A549 (cell line): ENCODE data around the gene FAM20B. TPM values are rescaled to one million over a fixed set of nuclear protein-coding genes. Genes with fewer than 3 reads are reported as not detected.
"Not testable (repeated sequence)": the region's sequence is repeated elsewhere in the genome, so short reads cannot be mapped to it uniquely, and the experiment has no call there.

Source experiments
- ATAC-seq, 2 experiments: fragments of 200-7000 bp in 1 of 2; fragments of >200 bp in 1 of 2; cut with Nextera tagmentation in 1 of 2; cut with Tn5 transposase in 1 of 2; 3 replicates each; pipeline versions ENCODE4 v1.8.0 to v1.9.1; 2018 to 2020; ENCODE audit warnings: mild to moderate bottlenecking in 1 of 2, moderate library complexity in 1 of 2
- CTCF ChIA-PET: fragments of 300-600 bp; sonication (Branson Sonifier 250); formaldehyde crosslinking; extraction: SDS; loops from one replicate; lab custom pipeline; 2021; ENCODE audit warnings: antibody characterized with exemption, inconsistent platforms; lab: Yijun Ruan, JAX
- POLR2A ChIA-PET: fragments of 350-600 bp; formaldehyde crosslinking; extraction: SDS; loops from one replicate; lab custom pipeline; 2021; ENCODE audit warnings: antibody characterized with exemption, inconsistent platforms; lab: Yijun Ruan, JAX
- DNase-seq, 2 experiments: peaks; one replicate each; pipeline versions ENCODE4 v3.0.0 to v3.0.0-alpha.2; 2011 to 2016; ENCODE audit warnings: low read depth in 1 of 2, low spot score in 1 of 2
- FAIRE-seq: peaks from 2 replicates; lab custom pipeline; 2011; peaks lifted over from hg19 to GRCh38; lab: Jason Lieb, UNC
- H3K27ac ChIP-seq, 2 experiments: fragments of >200 bp; sonication (Bioruptor Twin); formaldehyde crosslinking; 3 replicates each; pipeline ENCODE4 v1.5.1; 2016 to 2017
- H3K4me1 ChIP-seq: fragments of >200 bp; sonication (Bioruptor Twin); formaldehyde crosslinking; 3 replicates; pipeline ENCODE4 v1.6.1; 2016
- H3K4me2 ChIP-seq: fragments of >200 bp; sonication (Bioruptor Twin); formaldehyde crosslinking; 3 replicates; pipeline ENCODE4 v1.6.1; 2016
- H3K4me3 ChIP-seq: fragments of >200 bp; sonication (Bioruptor Twin); formaldehyde crosslinking; 3 replicates; pipeline ENCODE4 v1.5.1; 2016
- H3K9me3 ChIP-seq: fragments of >200 bp; sonication (Bioruptor Twin); formaldehyde crosslinking; 3 replicates; pipeline ENCODE4 v1.6.1; 2016
- CHD2 ChIP-seq: fragments of 150-350 bp; IDR thresholded peaks from 2 replicates; pipeline ENCODE4 v1.6.1; 2014; ENCODE audit warnings: low read length; ENCODE audit not compliant: partially characterized antibody
- CHD4 ChIP-seq: fragments of 200-600 bp; sonication (generic); IDR thresholded peaks from 2 replicates; pipeline ENCODE4 v1.6.1; 2016; ENCODE audit warnings: antibody characterized with exemption, mild to moderate bottlenecking, borderline replicate concordance
- CTCF ChIP-seq: fragments of >200 bp; sonication (Bioruptor Twin); formaldehyde crosslinking; IDR thresholded peaks from 3 replicates; pipeline ENCODE4 v1.5.1; 2016
- EP300 ChIP-seq, 2 experiments: fragments of >200 bp; sonication (Bioruptor Twin); formaldehyde crosslinking; IDR thresholded peaks; 2 replicates in 1 of 2; 3 replicates in 1 of 2; pipeline ENCODE4 v1.6.1; 2016 to 2017
- ESRRA ChIP-seq: fragments of 150-350 bp; IDR thresholded peaks from 2 replicates; pipeline ENCODE4 v1.6.1; 2014; ENCODE audit warnings: mild to moderate bottlenecking, low read length, borderline replicate concordance
- FOSL2 ChIP-seq, 2 experiments: fragments of 450-650 bp in 1 of 2; fragments of >200 bp in 1 of 2; sonication (Bioruptor Twin) in 1 of 2; formaldehyde crosslinking; IDR thresholded peaks; 2 replicates each; pipeline versions ENCODE4 v1.5.0 to v1.6.1; 2016 to 2020; ENCODE audit warnings: mild to moderate bottlenecking in 1 of 2, moderate library complexity in 1 of 2
- GATA3 ChIP-seq: IDR thresholded peaks from 2 replicates; pipeline ENCODE4 v1.6.1; 2012; ENCODE audit warnings: borderline replicate concordance
- HDAC2 ChIP-seq: fragments of 200-600 bp; sonication (generic); IDR thresholded peaks from 2 replicates; pipeline ENCODE4 v1.6.1; 2016
- HOXA7 ChIP-seq: fragments of 250-450 bp; sonication (Bioruptor Pico); IDR thresholded peaks from 2 replicates; pipeline ENCODE4 v1.5.0; 2020; ENCODE audit warnings: mild to moderate bottlenecking, moderate library complexity
- HOXB13 ChIP-seq: fragments of 250-450 bp; sonication (Bioruptor Pico); IDR thresholded peaks from 2 replicates; pipeline ENCODE4 v1.5.0; 2020; ENCODE audit warnings: low read depth, mild to moderate bottlenecking, moderate library complexity
- JUN ChIP-seq, 2 experiments: fragments of >200 bp; sonication (Bioruptor Twin); formaldehyde crosslinking; IDR thresholded peaks; 2 replicates in 1 of 2; 3 replicates in 1 of 2; pipeline ENCODE4 v1.6.1; 2016 to 2017
- JUNB ChIP-seq: fragments of >200 bp; sonication (Bioruptor Twin); formaldehyde crosslinking; IDR thresholded peaks from 2 replicates; pipeline ENCODE4 v1.6.1; 2016
- KDM5A ChIP-seq: fragments of 200-600 bp; sonication (generic); IDR thresholded peaks from 2 replicates; pipeline ENCODE4 v1.6.1; 2016; ENCODE audit warnings: antibody characterized with exemption, mild to moderate bottlenecking
- NPAS2 ChIP-seq: fragments of 250-450 bp; sonication (Bioruptor Pico); IDR thresholded peaks from 2 replicates; pipeline ENCODE4 v1.8.0; 2022; ENCODE audit warnings: mild to moderate bottlenecking, moderate library complexity, borderline replicate concordance
- POLR2A ChIP-seq: IDR thresholded peaks from 2 replicates; pipeline ENCODE4 v1.6.1; 2012; ENCODE audit warnings: mild to moderate bottlenecking, low read length
- RAD21 ChIP-seq, 2 experiments: fragments of >200 bp in 1 of 2; sonication (Bioruptor Twin) in 1 of 2; formaldehyde crosslinking in 1 of 2; IDR thresholded peaks in 1 of 2; conservative IDR thresholded peaks in 1 of 2; 2 replicates in 1 of 2; 3 replicates in 1 of 2; pipeline ENCODE4 v1.6.1; 2012 to 2018; ENCODE audit warnings: inconsistent platforms in 1 of 2
- RFX5 ChIP-seq: fragments of 450-650 bp; IDR thresholded peaks from 2 replicates; pipeline ENCODE4 v1.7.1; 2014; ENCODE audit warnings: antibody characterized with exemption, mild to moderate bottlenecking, moderate library complexity
- RNF2 ChIP-seq: fragments of 200-600 bp; sonication (generic); IDR thresholded peaks from 2 replicates; pipeline ENCODE4 v1.6.1; 2016; ENCODE audit warnings: low read depth, mild to moderate bottlenecking, antibody characterized with exemption, moderate library complexity, borderline replicate concordance
- USF2 ChIP-seq: fragments of 450-650 bp; IDR thresholded peaks from 2 replicates; pipeline ENCODE4 v1.6.1; 2014; ENCODE audit warnings: antibody characterized with exemption
- ZSCAN20 ChIP-seq: fragments of 250-450 bp; sonication (Bioruptor Pico); IDR thresholded peaks from 2 replicates; pipeline ENCODE4 v1.8.0; 2022; ENCODE audit warnings: mild to moderate bottlenecking, moderate library complexity
- WGBS: methylation state at CpG from one replicate; pipeline ENCODE4 v1.1.6; 2017; ENCODE audit errors: missing lambda C conversion rate; 5-methylcytosine and 5-hydroxymethylcytosine counted together
- polyA plus RNA-seq, 4 experiments: library from polyadenylated mRNA; depleted of rRNA in 3 of 4; stranded (reverse); fragments of >200 nt; fragmentation: RNase III in 1 of 4; extraction: RNeasy Plus Mini Kit Qiagen cat#74134 plus additional on column Dnase treatment in 1 of 4; gene quantifications; 2 replicates in 3 of 4; 3 replicates in 1 of 4; pipeline ENCODE4 v1.2.3, GENCODE V29; 2011 to 2017
- TF ChIP-seq, protein P1 (sequence below): IDR thresholded peaks from 2 replicates; pipeline ENCODE4 v1.6.1; 2012

The FAM20B gene
- polyA plus RNA-seq, 2 of the 4 experiments (the other 2 are of a cell fraction), result 24.2 to 35.3 TPM

GRCh38 chr1:179036844-179037465, 11.3 kb downstream of the FAM20B start (continued):
- TF ChIP-seq CTCF (no peak), HOXB13 (no peak)
- TF ChIP-seq, all 56 proteins: peak for 0

DNA sequence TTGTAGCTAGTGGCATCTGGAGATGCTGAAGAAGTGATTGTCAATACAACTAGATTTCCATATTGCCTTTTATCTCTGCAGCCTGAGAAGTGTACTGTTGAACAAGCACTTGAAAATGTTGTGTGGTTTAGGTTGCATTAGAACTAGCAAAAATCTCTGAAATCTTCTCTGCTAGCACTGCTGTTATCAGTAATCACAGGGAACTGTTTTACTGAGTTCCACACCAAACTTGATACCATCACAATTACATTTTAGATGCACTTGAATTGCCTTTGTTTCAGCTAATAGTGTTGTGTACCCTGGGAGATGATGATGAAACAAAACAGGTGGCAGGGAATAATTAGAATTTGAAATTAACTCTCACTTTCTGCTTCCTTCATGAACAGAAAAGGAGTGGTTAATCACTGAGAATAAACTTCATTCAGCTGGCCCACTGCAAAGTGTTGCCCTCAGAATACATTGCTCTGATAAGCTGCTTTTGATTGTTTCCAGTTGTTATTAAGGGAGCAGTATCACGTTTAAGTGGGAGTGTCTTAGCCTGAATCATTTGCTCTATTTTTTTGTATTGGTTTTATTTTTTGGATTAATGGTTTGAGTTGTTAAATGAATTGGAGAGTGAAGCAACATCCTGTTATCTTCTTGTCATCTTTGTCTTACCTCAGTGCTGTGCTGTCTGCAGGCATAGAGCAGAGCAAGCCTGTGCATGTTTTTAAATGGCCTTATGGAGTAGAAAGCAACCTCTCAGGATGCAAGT, 13.0 kb downstream of the FAM20B start:
- DNase-seq (no peak), FAIRE-seq (no peak), ATAC-seq (peak in 1 of 2 experiments; percentile 45; a peak in 2 of 6 replicates)
- TF ChIP-seq JUNB (no peak), FOSL2 (IDR thresholded peaks at IDR 0.05) (no peak), FOSL2 (CRISPR knock-in tag; IDR thresholded peaks at IDR 0.05) (no peak), RAD21 (conservative IDR thresholded peaks at IDR 0.05 in 1 of 2, IDR thresholded peaks at IDR 0.05 in 1 of 2) (no peak), EP300 (IDR thresholded peaks at IDR 0.05) (no peak), ESRRA (no peak), GATA3 (no peak), RFX5 (no peak), ZSCAN20 (CRISPR knock-in tag) (no peak), HOXA7 (no peak), CHD4 (no peak), JUN (IDR thresholded peaks at IDR 0.05) (no peak), NPAS2 (no peak), CTCF (no peak), KDM5A (no peak), RNF2 (no peak), USF2 (no peak), HDAC2 (no peak), CHD2 (no peak), POLR2A (no peak)
- TF ChIP-seq, protein P1, sequence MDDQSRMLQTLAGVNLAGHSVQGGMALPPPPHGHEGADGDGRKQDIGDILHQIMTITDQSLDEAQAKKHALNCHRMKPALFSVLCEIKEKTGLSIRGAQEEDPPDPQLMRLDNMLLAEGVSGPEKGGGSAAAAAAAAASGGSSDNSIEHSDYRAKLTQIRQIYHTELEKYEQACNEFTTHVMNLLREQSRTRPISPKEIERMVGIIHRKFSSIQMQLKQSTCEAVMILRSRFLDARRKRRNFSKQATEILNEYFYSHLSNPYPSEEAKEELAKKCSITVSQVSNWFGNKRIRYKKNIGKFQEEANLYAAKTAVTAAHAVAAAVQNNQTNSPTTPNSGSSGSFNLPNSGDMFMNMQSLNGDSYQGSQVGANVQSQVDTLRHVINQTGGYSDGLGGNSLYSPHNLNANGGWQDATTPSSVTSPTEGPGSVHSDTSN, result no peak
- Histone ChIP-seq H3K27ac (peak overlapping the region; percentile 21 to 49; a peak in 3 of 6 replicates), H3K4me2 (peak overlapping the region; percentile 21; the same call in 1 of the 3 replicates), H3K4me3 (no peak overlapping the region), H3K4me1 (peaks cover 46% of the 10 kb centered on the region), H3K9me3 (no peaks in the 10 kb centered on the region)
- ChIA-PET CTCF (interaction anchor here (0.6 to 1.5 kb wide), 4 partner anchors 9 to 856 kb away, joined by 3 to 4 read pairs (median 3); no protein-coding TSS in a partner anchor), POLR2A (no interaction called here)
- 40% methylated on average over 1 of the region's 1 CpG for WGBS

- peak overlapping the region in 1 of 2 experiments; percentile 49; a peak in 2 of 6 replicates for H3K27ac ChIP-seq
- peaks cover 38% of the 10 kb centered on the region for H3K4me1 ChIP-seq
- H3K4me2 ChIP-seq, result peak overlapping the region; percentile 21; the same call in 1 of the 3 replicates
- CTCF ChIA-PET, H3K4me3 ChIP-seq, POLR2A ChIA-PET, DNase-seq, FAIRE-seq, ATAC-seq, H3K9me3 ChIP-seq: not testable (repeated sequence)
- WGBS, result 83% methylated on average over 7 of the region's 9 CpGs
These were observed 13.9 kb downstream of the FAM20B start for GRCh38 chr1:179039502-179040174.

DNA sequence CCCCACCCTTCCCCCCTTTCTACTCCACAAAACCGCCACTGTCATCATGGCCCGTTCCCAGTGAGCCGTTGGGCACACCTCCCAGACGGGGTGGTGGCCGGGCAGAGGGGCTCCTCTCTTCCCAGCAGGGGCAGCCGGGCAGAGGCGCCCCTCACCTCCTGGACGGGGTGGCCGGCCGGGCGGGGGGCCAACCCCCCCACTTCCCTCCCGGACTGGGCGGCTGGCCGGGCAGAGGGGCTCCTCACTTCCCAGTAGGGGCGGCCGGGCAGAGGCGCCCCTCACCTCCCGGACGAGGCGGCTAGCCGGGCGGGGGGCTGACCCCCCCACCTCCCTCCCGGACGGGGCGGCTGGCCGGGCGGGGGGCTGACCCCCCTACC, 14.5 kb downstream of the FAM20B start:
- FAIRE-seq, CTCF ChIA-PET, POLR2A ChIA-PET: not testable (repeated sequence)

More for the DNA sequence above, 14.5 kb downstream of the FAM20B start:
- ATAC-seq, H3K9me3 ChIP-seq, DNase-seq, H3K4me2 ChIP-seq, H3K4me3 ChIP-seq: not testable (repeated sequence)
- Histone ChIP-seq H3K27ac (peak overlapping the region in 1 of 2 experiments; percentile 39; a peak in 2 of 6 replicates), H3K4me1 (peaks cover 33% of the 10 kb centered on the region)
- WGBS, result 83% methylated on average over 1 of the region's 27 CpGs
